WTC11 (cell line): ENCODE results near the gene RETREG3.
"Not testable (repeated sequence)": the region's sequence is repeated elsewhere in the genome, so short reads cannot be mapped to it uniquely, and the experiment has no call there.

Experiments
- CTCF ChIP-seq: fragments of 200-600 bp; IDR thresholded peaks from 2 replicates; pipeline ENCODE4 v1.8.0; 2022; ENCODE audit warnings: antibody characterized with exemption
- ESRRA ChIP-seq: sonication (generic); formaldehyde crosslinking; IDR thresholded peaks from 2 replicates; pipeline ENCODE4 v1.8.1; 2022; ENCODE audit warnings: mild to moderate bottlenecking, missing genetic modification reagents, borderline replicate concordance
- FOXJ3 ChIP-seq: sonication (generic); formaldehyde crosslinking; IDR thresholded peaks from 2 replicates; pipeline ENCODE4 v1.9.0; 2021; ENCODE audit warnings: missing genetic modification reagents, mild to moderate bottlenecking, borderline replicate concordance
- MAX ChIP-seq: sonication (generic); formaldehyde crosslinking; IDR thresholded peaks from 2 replicates; pipeline ENCODE4 v1.8.0; 2022; ENCODE audit warnings: mild to moderate bottlenecking, missing genetic modification reagents
- NR2C2 ChIP-seq: sonication (generic); formaldehyde crosslinking; IDR thresholded peaks from 2 replicates; pipeline ENCODE4 v1.8.0; 2022; ENCODE audit warnings: mild to moderate bottlenecking, missing genetic modification reagents
- PRRX2 ChIP-seq: fragments of 250-450 bp; sonication (Bioruptor Pico); IDR thresholded peaks from 2 replicates; pipeline ENCODE4 v1.8.0; 2021; ENCODE audit warnings: mild to moderate bottlenecking
- SMAD3 ChIP-seq: sonication (generic); formaldehyde crosslinking; IDR thresholded peaks from 2 replicates; pipeline ENCODE4 v1.8.0; 2022; ENCODE audit warnings: missing genetic modification reagents, mild to moderate bottlenecking, borderline replicate concordance
- SP1 ChIP-seq: sonication (generic); formaldehyde crosslinking; conservative IDR thresholded peaks from 2 replicates; pipeline ENCODE4 v1.8.1; 2022; ENCODE audit warnings: missing genetic modification reagents
- ZNF138 ChIP-seq: sonication (generic); formaldehyde crosslinking; conservative IDR thresholded peaks from 2 replicates; pipeline ENCODE4 v1.8.1; 2022; ENCODE audit warnings: mild to moderate bottlenecking, moderate library complexity, missing genetic modification reagents
- ZNF281 ChIP-seq: sonication (generic); formaldehyde crosslinking; IDR thresholded peaks from 2 replicates; pipeline ENCODE4 v1.8.0; 2023; ENCODE audit warnings: mild to moderate bottlenecking, missing genetic modification reagents
- TF ChIP-seq, protein P1 (sequence below): sonication (generic); formaldehyde crosslinking; IDR thresholded peaks from 2 replicates; pipeline ENCODE4 v1.8.1; 2023; ENCODE audit warnings: mild to moderate bottlenecking, moderate library complexity, missing genetic modification reagents
- TF ChIP-seq, protein P2 (sequence below): sonication (generic); formaldehyde crosslinking; conservative IDR thresholded peaks from 2 replicates; pipeline ENCODE4 v1.8.1; 2022; ENCODE audit warnings: mild to moderate bottlenecking, missing genetic modification reagents
- TF ChIP-seq, protein P3 (sequence below): sonication (generic); formaldehyde crosslinking; IDR thresholded peaks from 2 replicates; pipeline ENCODE4 v1.8.1; 2022; ENCODE audit warnings: mild to moderate bottlenecking, moderate library complexity, missing genetic modification reagents

GRCh38 chr17:42540558-42540957 is 68.6 kb downstream of the RETREG3 start:
- not testable (repeated sequence) for TF ChIP-seq CTCF; SP1; SMAD3 (CRISPR knock-in tag); NR2C2 (CRISPR knock-in tag); ZNF138; PRRX2 (CRISPR knock-in tag); ESRRA; ZNF281 (CRISPR knock-in tag); FOXJ3 (CRISPR knock-in tag); MAX
- TF ChIP-seq, protein P1, sequence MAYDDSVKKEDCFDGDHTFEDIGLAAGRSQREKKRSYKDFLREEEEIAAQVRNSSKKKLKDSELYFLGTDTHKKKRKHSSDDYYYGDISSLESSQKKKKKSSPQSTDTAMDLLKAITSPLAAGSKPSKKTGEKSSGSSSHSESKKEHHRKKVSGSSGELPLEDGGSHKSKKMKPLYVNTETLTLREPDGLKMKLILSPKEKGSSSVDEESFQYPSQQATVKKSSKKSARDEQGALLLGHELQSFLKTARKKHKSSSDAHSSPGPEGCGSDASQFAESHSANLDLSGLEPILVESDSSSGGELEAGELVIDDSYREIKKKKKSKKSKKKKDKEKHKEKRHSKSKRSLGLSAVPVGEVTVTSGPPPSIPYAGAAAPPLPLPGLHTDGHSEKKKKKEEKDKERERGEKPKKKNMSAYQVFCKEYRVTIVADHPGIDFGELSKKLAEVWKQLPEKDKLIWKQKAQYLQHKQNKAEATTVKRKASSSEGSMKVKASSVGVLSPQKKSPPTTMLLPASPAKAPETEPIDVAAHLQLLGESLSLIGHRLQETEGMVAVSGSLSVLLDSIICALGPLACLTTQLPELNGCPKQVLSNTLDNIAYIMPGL (CRISPR knock-in tag) = not testable (repeated sequence)
- TF ChIP-seq, protein P2, sequence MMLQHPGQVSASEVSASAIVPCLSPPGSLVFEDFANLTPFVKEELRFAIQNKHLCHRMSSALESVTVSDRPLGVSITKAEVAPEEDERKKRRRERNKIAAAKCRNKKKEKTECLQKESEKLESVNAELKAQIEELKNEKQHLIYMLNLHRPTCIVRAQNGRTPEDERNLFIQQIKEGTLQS (CRISPR knock-in tag) = not testable (repeated sequence)
- TF ChIP-seq, protein P3, sequence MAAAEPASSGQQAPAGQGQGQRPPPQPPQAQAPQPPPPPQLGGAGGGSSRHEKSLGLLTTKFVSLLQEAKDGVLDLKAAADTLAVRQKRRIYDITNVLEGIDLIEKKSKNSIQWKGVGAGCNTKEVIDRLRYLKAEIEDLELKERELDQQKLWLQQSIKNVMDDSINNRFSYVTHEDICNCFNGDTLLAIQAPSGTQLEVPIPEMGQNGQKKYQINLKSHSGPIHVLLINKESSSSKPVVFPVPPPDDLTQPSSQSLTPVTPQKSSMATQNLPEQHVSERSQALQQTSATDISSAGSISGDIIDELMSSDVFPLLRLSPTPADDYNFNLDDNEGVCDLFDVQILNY (CRISPR knock-in tag) = not testable (repeated sequence)
